ENCODE measurements around the gene ST3GAL4. TPM values are rescaled to one million over a fixed set of nuclear protein-coding genes. Genes with fewer than 3 reads are reported as not detected.
"Not testable (repeated sequence)": the region's sequence is repeated elsewhere in the genome, so short reads cannot be mapped to it uniquely, and the experiment has no call there.

The ST3GAL4 gene
- total RNA-seq, 1 donor from 2014 or later, result 14.1 TPM

- no peak overlapping the region for H3K4me3 Mint-ChIP-seq
- H3K27ac Mint-ChIP-seq, result peak overlapping the region; percentile 66
- no peaks in the 10 kb centered on the region for H3K27me3 Mint-ChIP-seq (ENCODE audit: insufficient read depth)
- H3K4me1 Mint-ChIP-seq (ENCODE audit: low read depth), result peaks cover 44% of the 10 kb centered on the region
- peaks cover 25% of the 10 kb centered on the region for H3K36me3 Mint-ChIP-seq (ENCODE audit: low read depth)
- intact Hi-C loops (cut with micrococcal nuclease), result no loop called here
- H3K9me3 Mint-ChIP-seq, result no peaks in the 10 kb centered on the region
- no peak for DNase-seq (ENCODE audit: low spot score)
Observed at GRCh38 chr11:126344141-126345080, 11.1 kb upstream of the ST3GAL4 start.

DNA sequence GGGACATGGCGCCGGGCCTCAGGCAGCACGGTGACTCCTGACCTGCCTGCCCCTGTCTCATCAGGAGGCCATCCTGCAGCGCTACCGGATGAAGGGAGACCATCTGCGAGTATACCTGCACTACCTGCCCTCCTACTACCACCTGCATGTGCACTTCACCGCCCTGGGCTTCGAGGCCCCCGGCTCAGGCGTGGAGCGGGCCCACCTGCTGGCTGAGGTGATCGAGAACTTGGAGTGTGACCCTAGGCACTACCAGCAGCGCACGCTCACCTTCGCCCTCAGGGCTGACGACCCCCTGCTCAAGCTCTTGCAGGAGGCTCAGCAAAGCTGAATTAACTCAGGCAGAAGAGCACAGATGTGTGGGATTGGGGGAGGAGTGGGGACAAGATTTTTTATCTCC lies 10.2 kb upstream of the ST3GAL4 start:
- H3K27ac Mint-ChIP-seq, result peak overlapping the region; percentile 66
- H3K9me3 Mint-ChIP-seq, result no peaks in the 10 kb centered on the region
- H3K36me3 Mint-ChIP-seq (ENCODE audit: low read depth), result peaks cover 25% of the 10 kb centered on the region
- H3K27me3 Mint-ChIP-seq (ENCODE audit: insufficient read depth), result no peaks in the 10 kb centered on the region
- DNase-seq (ENCODE audit: low spot score), result no peak
- H3K4me1 Mint-ChIP-seq (ENCODE audit: low read depth), result peaks cover 44% of the 10 kb centered on the region
- intact Hi-C loops (cut with micrococcal nuclease), result no loop called here
- H3K4me3 Mint-ChIP-seq, result no peak overlapping the region

- Mint-ChIP-seq H3K36me3 (ENCODE audit: low read depth) (peaks cover 29% of the 10 kb centered on the region), H3K27me3 (ENCODE audit: insufficient read depth) (no peaks in the 10 kb centered on the region), H3K27ac (peak overlapping the region; percentile 79), H3K4me3 (no peak overlapping the region), H3K4me1 (ENCODE audit: low read depth) (peaks cover 47% of the 10 kb centered on the region), H3K9me3 (no peaks in the 10 kb centered on the region)
- DNase-seq (ENCODE audit: low spot score), result no peak
- intact Hi-C loops (cut with micrococcal nuclease), result no loop called here
Observed at GRCh38 chr11:126345759-126346585, 9.5 kb upstream of the ST3GAL4 start.

DNA sequence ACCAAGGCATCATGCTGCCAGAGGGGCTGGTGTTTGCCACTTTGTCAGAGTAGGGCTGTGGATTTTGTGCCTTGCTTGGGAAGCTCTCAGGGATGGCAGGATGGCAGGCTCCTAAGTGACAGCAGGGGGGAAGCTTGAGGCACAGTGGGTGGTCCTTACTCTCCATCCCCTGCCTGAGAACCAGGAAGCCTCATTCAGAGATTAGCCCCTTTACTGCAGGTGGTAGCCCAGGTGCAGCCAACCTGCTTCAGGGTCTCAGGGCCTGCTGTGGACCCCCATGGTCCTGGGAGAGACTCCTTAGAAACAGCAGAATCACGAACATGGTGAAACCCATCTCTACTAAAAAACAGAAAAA lies 8.9 kb upstream of the ST3GAL4 start:
- intact Hi-C loops (cut with micrococcal nuclease), result no loop called here
- Mint-ChIP-seq H3K9me3 (no peaks in the 10 kb centered on the region), H3K27ac (peak overlapping the region; percentile 79), H3K4me3 (no peak overlapping the region), H3K4me1 (ENCODE audit: low read depth) (peaks cover 43% of the 10 kb centered on the region), H3K27me3 (ENCODE audit: insufficient read depth) (no peaks in the 10 kb centered on the region), H3K36me3 (ENCODE audit: low read depth) (peaks cover 26% of the 10 kb centered on the region)
- DNase-seq (ENCODE audit: low spot score), result no peak

DNA sequence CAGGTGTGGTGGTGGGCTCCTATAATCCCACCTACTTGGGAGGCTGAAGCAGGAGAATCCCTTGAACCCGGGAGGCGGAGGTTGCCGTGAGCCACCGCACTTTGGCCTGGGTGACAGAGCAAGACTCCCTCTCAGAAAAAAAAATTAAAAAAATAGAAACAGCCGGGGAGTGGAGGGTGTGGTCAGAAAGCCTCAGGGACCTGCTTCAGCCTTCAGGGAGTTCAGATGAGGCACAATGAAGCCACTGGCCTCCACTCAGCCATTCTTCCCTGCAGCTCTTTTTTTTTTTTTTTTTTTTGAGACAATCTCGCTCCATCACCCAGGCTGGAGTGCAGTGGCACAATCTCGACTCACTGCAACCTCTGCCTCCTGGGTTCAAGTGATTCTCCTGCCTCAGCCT lies 8.5 kb upstream of the ST3GAL4 start:
- H3K27me3 Mint-ChIP-seq (ENCODE audit: insufficient read depth); H3K9me3 Mint-ChIP-seq; H3K4me3 Mint-ChIP-seq; DNase-seq (ENCODE audit: low spot score); H3K27ac Mint-ChIP-seq; intact Hi-C loops (cut with micrococcal nuclease): not testable (repeated sequence)
- Mint-ChIP-seq H3K36me3 (ENCODE audit: low read depth) (peaks cover 23% of the 10 kb centered on the region), H3K4me1 (ENCODE audit: low read depth) (peaks cover 40% of the 10 kb centered on the region)

DNA sequence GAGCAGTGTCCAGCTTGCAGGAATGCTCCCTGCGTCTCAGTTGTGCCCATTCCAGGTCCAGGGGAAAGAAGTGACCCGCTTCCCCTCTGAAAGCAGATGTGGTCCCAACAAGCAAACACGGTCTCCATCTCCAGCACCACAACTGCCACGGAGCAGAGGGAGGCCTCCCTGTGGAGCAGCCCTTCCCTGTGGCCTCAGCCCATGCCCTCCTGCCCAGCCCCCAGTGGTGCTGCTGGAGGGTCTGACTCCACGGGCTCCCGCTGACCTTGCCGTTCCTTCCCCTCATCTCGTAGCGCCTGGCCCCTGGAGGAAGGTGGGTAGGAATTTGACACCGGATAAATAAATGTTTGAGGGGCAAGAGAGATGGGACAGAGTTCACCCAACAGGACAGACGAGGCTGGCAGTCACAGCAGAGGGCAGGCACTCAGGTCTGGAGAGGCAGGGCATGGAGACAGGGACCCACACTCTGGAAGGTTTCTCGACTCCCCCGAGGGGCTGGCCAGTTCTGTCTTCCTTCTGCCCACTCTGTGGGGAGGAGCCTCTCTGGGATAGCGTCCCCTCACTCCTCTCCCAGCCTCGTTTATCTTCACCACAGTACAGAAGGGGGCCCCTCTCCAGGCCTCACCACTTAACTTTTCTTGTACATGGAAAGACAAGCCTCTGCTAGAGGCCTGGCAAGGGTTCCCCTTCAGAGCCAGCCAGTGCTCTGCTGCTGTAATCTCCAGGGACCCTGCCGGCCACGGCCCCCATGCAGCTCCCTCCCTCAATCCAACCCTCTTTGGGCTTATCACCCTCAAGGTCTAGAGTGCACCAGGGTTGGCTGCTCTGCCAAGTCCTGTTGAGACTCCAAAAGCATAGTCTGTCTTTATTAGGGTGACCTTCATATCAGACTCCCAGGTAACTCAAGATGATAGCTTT lies 7.5 kb upstream of the ST3GAL4 start:
- DNase-seq (ENCODE audit: low spot score), result no peak
- Mint-ChIP-seq H3K4me3 (no peak overlapping the region), H3K36me3 (ENCODE audit: low read depth) (peaks cover 25% of the 10 kb centered on the region), H3K4me1 (ENCODE audit: low read depth) (peaks cover 44% of the 10 kb centered on the region), H3K27ac (peak overlapping the region; percentile 19), H3K9me3 (no peaks in the 10 kb centered on the region), H3K27me3 (ENCODE audit: insufficient read depth) (no peaks in the 10 kb centered on the region)
- intact Hi-C loops (cut with micrococcal nuclease), result no loop called here

DNA sequence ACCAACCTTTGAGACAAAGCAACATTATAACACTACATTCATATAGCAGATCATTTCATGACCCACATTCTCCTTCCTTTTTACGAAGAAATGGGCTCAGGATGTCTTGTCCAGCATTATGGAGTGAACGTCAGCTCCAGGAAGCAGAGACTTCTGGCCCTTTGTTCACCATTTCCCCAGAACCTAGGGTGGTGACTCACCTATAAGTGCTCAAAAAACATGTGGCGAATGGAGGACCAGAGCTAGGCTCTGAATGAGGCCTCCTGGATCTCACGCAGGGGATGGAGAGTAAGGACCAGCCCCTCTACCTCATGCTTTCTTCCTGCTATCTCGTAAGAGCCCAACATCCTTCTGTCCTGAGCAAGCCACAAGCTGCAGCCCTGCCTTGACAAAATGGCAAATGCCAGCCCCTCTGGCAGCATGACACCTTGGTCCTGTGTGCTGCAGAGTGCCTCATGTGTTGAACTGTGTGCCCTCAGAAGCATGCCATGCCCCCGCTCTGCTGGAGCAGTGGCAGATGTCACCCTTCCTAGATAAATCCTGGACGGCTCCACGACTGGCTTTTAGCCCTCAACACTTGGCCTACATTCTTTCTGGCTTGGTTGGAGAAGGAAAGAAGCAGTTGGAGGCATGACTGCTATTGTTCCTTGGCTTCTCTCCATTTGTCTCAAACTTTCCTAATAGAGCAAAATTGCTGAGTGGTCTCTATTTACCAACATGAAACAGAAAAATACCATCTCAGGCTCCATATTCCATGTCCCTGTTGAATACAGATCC lies 6.5 kb upstream of the ST3GAL4 start:
- H3K36me3 Mint-ChIP-seq (ENCODE audit: low read depth), result peaks cover 22% of the 10 kb centered on the region
- DNase-seq (ENCODE audit: low spot score), result no peak
- H3K9me3 Mint-ChIP-seq, result no peaks in the 10 kb centered on the region
- no peaks in the 10 kb centered on the region for H3K27me3 Mint-ChIP-seq (ENCODE audit: insufficient read depth)
- H3K27ac Mint-ChIP-seq, result peak overlapping the region; percentile 19
- peaks cover 54% of the 10 kb centered on the region for H3K4me1 Mint-ChIP-seq (ENCODE audit: low read depth)
- no peak overlapping the region for H3K4me3 Mint-ChIP-seq
- intact Hi-C loops (cut with micrococcal nuclease), result no loop called here

DNA sequence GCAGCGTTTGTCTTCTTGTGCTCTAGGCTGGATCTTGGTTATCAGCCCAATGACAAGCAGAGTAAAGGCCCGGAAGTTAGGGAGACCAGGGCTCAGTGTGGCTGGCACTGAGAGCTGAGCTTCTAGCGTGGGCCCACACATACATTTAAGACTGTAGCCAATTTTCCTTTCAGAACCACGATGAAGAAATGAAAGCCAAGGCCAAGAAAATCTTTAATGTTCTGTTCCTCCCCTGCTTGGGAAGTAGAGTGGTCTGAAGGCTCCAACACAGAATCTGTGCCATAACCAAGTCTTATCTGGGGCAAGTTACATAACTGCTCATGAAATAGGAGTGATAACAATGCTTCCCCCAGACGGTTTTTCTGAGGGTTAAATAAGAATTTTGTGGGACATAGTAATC lies 4.7 kb upstream of the ST3GAL4 start:
- no peaks in the 10 kb centered on the region for H3K9me3 Mint-ChIP-seq

GRCh38 chr11:126352163-126352562 lies 3.3 kb upstream of the ST3GAL4 start:
- intact Hi-C loops (cut with micrococcal nuclease), result loop anchor here (5.0 kb wide), 1 partner anchor 35 kb away; no protein-coding TSS in a partner anchor
- peaks cover 51% of the 10 kb centered on the region for H3K4me1 Mint-ChIP-seq (ENCODE audit: low read depth)

More for the DNA sequence above, 4.7 kb upstream of the ST3GAL4 start:
- H3K36me3 Mint-ChIP-seq (ENCODE audit: low read depth), result peaks cover 25% of the 10 kb centered on the region
- intact Hi-C loops (cut with micrococcal nuclease), result loop anchor here (5.0 kb wide), 1 partner anchor 34 kb away; no protein-coding TSS in a partner anchor
- H3K4me3 Mint-ChIP-seq, result no peak overlapping the region
- peaks cover 58% of the 10 kb centered on the region for H3K4me1 Mint-ChIP-seq (ENCODE audit: low read depth)
- H3K27ac Mint-ChIP-seq, result peak overlapping the region; percentile 13
- no peak for DNase-seq (ENCODE audit: low spot score)
- no peaks in the 10 kb centered on the region for H3K27me3 Mint-ChIP-seq (ENCODE audit: insufficient read depth)

GRCh38 chr11:126352934-126353801 lies 2.3 kb upstream of the ST3GAL4 start:
- H3K36me3 Mint-ChIP-seq (ENCODE audit: low read depth), result peaks cover 19% of the 10 kb centered on the region
- peak; percentile 16 for DNase-seq (ENCODE audit: low spot score)
- H3K27me3 Mint-ChIP-seq (ENCODE audit: insufficient read depth), result no peaks in the 10 kb centered on the region
- H3K9me3 Mint-ChIP-seq, result no peaks in the 10 kb centered on the region
- H3K4me1 Mint-ChIP-seq (ENCODE audit: low read depth), result peaks cover 50% of the 10 kb centered on the region
- peak overlapping the region; percentile 80 for H3K4me3 Mint-ChIP-seq
- intact Hi-C loops (cut with micrococcal nuclease), result loop anchor here (5.0 kb wide), 1 partner anchor 36 kb away; no protein-coding TSS in a partner anchor
- H3K27ac Mint-ChIP-seq, result peak overlapping the region; percentile 90

More at GRCh38 chr11:126352163-126352562, 3.3 kb upstream of the ST3GAL4 start:
- Mint-ChIP-seq H3K36me3 (ENCODE audit: low read depth) (peaks cover 19% of the 10 kb centered on the region), H3K27me3 (ENCODE audit: insufficient read depth) (no peaks in the 10 kb centered on the region), H3K4me3 (no peak overlapping the region), H3K9me3 (no peaks in the 10 kb centered on the region), H3K27ac (peak overlapping the region; percentile 90)
- no peak for DNase-seq (ENCODE audit: low spot score)
